BJ (cell line): ENCODE data around the gene CEACAM16. TPM values are rescaled to one million over a fixed set of nuclear protein-coding genes. Genes with fewer than 3 reads are reported as not detected.

Source experiments
- CTCF ChIA-PET: fragments of 350-600 bp; formaldehyde crosslinking; extraction: SDS; loops from one replicate; lab custom pipeline; 2021; ENCODE audit warnings: antibody characterized with exemption, inconsistent platforms; lab: Yijun Ruan, JAX
- POLR2A ChIA-PET: fragments of 300-600 bp; sonication (Branson Sonifier 250); formaldehyde crosslinking; extraction: SDS; loops from one replicate; lab custom pipeline; 2021; ENCODE audit warnings: antibody characterized with exemption; lab: Charles Lee
- DNase-seq: peaks from one replicate; pipeline ENCODE4 v3.0.0-alpha.2; 2011; ENCODE audit warnings: low read depth
- H3K27me3 ChIP-seq: 2 replicates; pipeline ENCODE4 v1.6.0; 2011; ENCODE audit warnings: low read length; ENCODE audit not compliant: control insufficient read depth, insufficient read depth
- H3K36me3 ChIP-seq: 2 replicates; pipeline ENCODE4 v1.5.1; 2011; ENCODE audit warnings: low read length; ENCODE audit not compliant: control insufficient read depth, insufficient read depth
- H3K4me3 ChIP-seq: 2 replicates; pipeline ENCODE4 v1.5.1; 2011; ENCODE audit warnings: low read depth, mild to moderate bottlenecking, control low read depth, low read length
- CTCF ChIP-seq: IDR thresholded peaks from 2 replicates; pipeline ENCODE4 v1.5.1; 2011; ENCODE audit warnings: low read depth, mild to moderate bottlenecking, control low read depth, inconsistent platforms, low read length, moderate library complexity; ENCODE audit not compliant: insufficient read depth
- polyA minus RNA-seq: library from RNA; depleted of rRNA, polyadenylated mRNA; stranded (reverse); fragments of >200 nt; gene quantifications from 2 replicates; pipeline ENCODE4 v1.2.3, GENCODE V29; 2011; rRNA and poly(A)+ RNA removed
- polyA plus RNA-seq: library from polyadenylated mRNA; depleted of rRNA; stranded (reverse); fragments of >200 nt; gene quantifications from 2 replicates; pipeline ENCODE4 v1.2.3, GENCODE V29; 2011; rRNA removed

Gene CEACAM16, protein sequence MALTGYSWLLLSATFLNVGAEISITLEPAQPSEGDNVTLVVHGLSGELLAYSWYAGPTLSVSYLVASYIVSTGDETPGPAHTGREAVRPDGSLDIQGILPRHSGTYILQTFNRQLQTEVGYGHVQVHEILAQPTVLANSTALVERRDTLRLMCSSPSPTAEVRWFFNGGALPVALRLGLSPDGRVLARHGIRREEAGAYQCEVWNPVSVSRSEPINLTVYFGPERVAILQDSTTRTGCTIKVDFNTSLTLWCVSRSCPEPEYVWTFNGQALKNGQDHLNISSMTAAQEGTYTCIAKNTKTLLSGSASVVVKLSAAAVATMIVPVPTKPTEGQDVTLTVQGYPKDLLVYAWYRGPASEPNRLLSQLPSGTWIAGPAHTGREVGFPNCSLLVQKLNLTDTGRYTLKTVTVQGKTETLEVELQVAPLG
- not detected in 2 replicates for polyA plus RNA-seq
- not detected in 2 replicates for polyA minus RNA-seq

GRCh38 chr19:44698492-44699201, at the start of gene CEACAM16:
CEACAM16 (plus strand) TSS chr19:44699151; CDS start chr19:44701457, 2,306 bp downstream.
- no peak for TF ChIP-seq CTCF
- POLR2A ChIA-PET: no interaction called here
- no peaks in the 10 kb centered on the region for H3K36me3 ChIP-seq
- CTCF ChIA-PET: no interaction called here
- no peak for DNase-seq
- no peak within 1 kb of the TSS for H3K4me3 ChIP-seq
- peaks cover 2% of the 10 kb centered on the region; the same call in 1 of the 2 replicates for H3K27me3 ChIP-seq

DNA sequence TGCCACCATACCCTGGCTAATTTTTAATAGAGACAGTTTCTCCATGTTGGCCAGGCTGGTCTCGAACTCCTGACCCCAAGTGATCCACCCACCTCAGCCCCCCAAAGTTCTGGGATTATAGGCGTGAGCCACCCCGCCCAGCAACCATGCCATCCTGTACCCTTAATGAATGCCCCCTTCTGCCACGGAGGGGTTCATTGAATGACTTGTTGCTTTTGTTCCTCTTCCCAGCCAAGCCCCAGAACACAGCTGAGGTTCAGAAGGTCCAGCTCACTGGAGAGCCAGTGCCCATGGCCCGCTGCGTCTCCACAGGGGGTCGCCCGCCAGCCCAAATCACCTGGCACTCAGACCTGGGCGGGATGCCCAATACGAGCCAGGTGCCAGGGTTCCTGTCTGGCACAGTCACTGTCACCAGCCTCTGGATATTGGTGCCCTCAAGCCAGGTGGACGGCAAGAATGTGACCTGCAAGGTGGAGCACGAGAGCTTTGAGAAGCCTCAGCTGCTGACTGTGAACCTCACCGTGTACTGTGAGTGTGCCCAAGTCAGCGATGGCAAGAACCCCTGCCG, 49.3 kb upstream of the CEACAM16 start:
- ChIA-PET POLR2A (no interaction called here), CTCF (interaction anchor here (0.8 to 5.4 kb wide), 6 partner anchors 9 to 79 kb away, joined by 3 to 26 read pairs (median 8); no protein-coding TSS in a partner anchor)
- Histone ChIP-seq H3K36me3 (peaks cover 37% of the 10 kb centered on the region), H3K4me3 (no peak overlapping the region), H3K27me3 (no peaks in the 10 kb centered on the region)
- TF ChIP-seq CTCF: no peak
- DNase-seq: no peak

DNA sequence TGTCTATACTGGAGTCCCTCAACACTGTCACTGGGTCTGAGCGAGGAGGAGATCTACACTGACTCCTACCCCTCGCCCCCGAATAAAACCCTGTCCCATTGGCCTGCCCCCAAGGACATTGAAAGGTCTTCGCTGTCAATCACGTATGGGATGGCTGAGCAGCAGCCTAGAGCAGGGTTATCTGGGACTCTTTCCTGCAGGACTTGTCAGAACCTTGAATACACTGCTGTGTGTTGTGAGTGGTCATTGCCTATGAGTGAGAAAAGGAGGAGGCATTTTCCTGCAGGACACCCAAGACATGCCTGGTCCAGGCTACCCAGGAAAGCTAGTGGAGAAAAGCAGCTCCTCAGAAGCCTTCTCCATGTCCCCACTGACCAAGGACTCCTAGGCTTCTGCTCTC, 45.6 kb upstream of the CEACAM16 start:
- POLR2A ChIA-PET: no interaction called here
- Histone ChIP-seq H3K27me3 (no peaks in the 10 kb centered on the region), H3K36me3 (peaks cover 37% of the 10 kb centered on the region), H3K4me3 (no peak overlapping the region)
- CTCF ChIA-PET: interaction anchor here (0.7 to 4.1 kb wide), 7 partner anchors 10 to 83 kb away, joined by 5 to 31 read pairs (median 8); no protein-coding TSS in a partner anchor
- no peak for TF ChIP-seq CTCF
- DNase-seq: no peak

GRCh38 chr19:44653977-44654774, 44.8 kb upstream of the CEACAM16 start:
- Histone ChIP-seq H3K27me3 (no peaks in the 10 kb centered on the region), H3K36me3 (peaks cover 42% of the 10 kb centered on the region), H3K4me3 (no peak overlapping the region)
- TF ChIP-seq CTCF: peak; percentile 50
- ChIA-PET CTCF (interaction anchor here (0.6 to 4.1 kb wide), 15 partner anchors 9 to 154 kb away, joined by 3 to 31 read pairs (median 4); partner anchors contain the start of gene ZNF180), POLR2A (no interaction called here)
- no peak for DNase-seq
